Body of pancreas (tissue), 4 donors: ENCODE results near the gene SERINC3.
"Not testable (repeated sequence)": the region's sequence is repeated elsewhere in the genome, so short reads cannot be mapped to it uniquely, and the experiment has no call there.

ENCODE experiments used
- POLR2A ChIP-seq, 3 donors: fragments of 450-650 bp; IDR thresholded peaks; one replicate each; pipeline ENCODE4 v1.6.1; 2016; ENCODE audit warnings: antibody characterized with exemption in 3 of 3, mild to moderate bottlenecking in 2 of 3
- TF ChIP-seq, protein P1 (sequence below), 7 experiments: fragments of 450-650 bp in 4 of 7; fragments of 200-600 bp in 3 of 7; sonication (generic) in 3 of 7; IDR thresholded peaks; one replicate each; pipeline ENCODE4 v1.5.1; 2016 to 2019; ENCODE audit warnings: antibody characterized with exemption in 7 of 7

DNA sequence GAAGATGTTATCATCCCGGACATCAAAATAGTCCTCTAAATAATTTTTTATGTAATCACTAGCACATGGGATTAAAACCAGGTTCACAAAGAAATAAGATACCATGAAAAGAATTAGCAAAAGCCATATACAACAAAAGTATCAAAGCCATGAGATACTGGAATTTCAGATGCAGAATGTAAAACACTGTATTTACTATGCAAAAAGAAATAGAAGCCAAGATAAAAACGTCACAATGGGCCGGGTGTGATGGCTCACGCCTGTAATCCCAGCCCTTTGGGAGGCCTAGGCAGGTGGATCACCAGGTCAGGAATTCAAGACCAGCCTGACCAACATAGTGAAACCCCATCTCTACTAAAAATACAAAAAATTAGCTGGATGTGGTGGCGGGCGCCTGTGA lies 38.9 kb upstream of the SERINC3 start:
- TF ChIP-seq, protein P1, sequence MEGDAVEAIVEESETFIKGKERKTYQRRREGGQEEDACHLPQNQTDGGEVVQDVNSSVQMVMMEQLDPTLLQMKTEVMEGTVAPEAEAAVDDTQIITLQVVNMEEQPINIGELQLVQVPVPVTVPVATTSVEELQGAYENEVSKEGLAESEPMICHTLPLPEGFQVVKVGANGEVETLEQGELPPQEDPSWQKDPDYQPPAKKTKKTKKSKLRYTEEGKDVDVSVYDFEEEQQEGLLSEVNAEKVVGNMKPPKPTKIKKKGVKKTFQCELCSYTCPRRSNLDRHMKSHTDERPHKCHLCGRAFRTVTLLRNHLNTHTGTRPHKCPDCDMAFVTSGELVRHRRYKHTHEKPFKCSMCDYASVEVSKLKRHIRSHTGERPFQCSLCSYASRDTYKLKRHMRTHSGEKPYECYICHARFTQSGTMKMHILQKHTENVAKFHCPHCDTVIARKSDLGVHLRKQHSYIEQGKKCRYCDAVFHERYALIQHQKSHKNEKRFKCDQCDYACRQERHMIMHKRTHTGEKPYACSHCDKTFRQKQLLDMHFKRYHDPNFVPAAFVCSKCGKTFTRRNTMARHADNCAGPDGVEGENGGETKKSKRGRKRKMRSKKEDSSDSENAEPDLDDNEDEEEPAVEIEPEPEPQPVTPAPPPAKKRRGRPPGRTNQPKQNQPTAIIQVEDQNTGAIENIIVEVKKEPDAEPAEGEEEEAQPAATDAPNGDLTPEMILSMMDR (IDR thresholded peaks at IDR 0.05) = not testable (repeated sequence)
- TF ChIP-seq POLR2A (IDR thresholded peaks at IDR 0.05) = not testable (repeated sequence)
